GM12865 (cell line): Measurements from ENCODE around the gene C8G.

Source experiments
- DNase-seq: peaks from one replicate; pipeline ENCODE4 v3.0.0; 2010; ENCODE audit warnings: low read depth
- H3K4me3 ChIP-seq: 2 replicates; pipeline ENCODE4 v1.5.1; 2011; ENCODE audit warnings: mild to moderate bottlenecking, low read depth, low read length, control low read depth
- TF ChIP-seq, protein P1 (sequence below): IDR thresholded peaks from 2 replicates; pipeline ENCODE4 v1.5.1; 2011; ENCODE audit warnings: low read length, control low read depth, low read depth, inconsistent platforms; ENCODE audit not compliant: insufficient read depth; ENCODE audit errors: missing control alignments

Gene C8G

DNA sequence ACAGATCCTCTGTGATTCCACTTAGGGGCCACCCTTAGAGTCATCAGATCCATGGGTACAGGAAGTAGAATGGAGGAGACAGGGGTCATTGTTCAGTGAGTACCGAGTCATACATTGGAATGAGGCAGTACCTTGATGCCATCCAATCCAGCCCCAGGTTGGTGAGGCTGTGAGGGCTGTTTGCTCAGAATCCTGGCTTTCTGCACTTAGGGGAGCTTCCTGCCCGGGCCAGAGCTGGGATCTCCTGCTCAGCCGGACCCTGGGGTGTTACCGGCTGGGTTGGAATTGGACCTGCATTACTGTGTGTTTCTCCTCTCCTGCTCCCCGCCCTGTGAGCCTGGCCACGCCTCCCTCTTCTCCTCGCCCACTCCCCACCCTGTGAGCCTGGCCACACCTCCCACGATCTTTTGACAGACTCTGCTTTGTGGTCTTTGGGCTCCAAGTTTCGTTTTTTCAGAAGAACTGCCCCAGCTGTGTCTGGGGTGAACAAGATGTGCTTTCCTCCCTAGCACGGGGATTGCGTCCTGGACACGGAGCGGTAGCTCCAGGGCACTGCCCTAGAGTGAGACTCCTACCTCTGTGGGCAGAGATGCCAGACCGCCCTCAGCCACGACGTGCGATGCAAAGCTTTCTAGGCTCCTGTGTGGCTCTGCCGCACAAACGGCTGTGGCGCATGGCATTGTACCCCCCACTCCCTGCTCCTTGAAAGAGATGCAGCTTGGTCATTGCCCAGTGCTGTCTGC, 43.4 kb upstream of the C8G start:
- H3K4me3 ChIP-seq: peak overlapping the region; percentile 56
- TF ChIP-seq, protein P1, sequence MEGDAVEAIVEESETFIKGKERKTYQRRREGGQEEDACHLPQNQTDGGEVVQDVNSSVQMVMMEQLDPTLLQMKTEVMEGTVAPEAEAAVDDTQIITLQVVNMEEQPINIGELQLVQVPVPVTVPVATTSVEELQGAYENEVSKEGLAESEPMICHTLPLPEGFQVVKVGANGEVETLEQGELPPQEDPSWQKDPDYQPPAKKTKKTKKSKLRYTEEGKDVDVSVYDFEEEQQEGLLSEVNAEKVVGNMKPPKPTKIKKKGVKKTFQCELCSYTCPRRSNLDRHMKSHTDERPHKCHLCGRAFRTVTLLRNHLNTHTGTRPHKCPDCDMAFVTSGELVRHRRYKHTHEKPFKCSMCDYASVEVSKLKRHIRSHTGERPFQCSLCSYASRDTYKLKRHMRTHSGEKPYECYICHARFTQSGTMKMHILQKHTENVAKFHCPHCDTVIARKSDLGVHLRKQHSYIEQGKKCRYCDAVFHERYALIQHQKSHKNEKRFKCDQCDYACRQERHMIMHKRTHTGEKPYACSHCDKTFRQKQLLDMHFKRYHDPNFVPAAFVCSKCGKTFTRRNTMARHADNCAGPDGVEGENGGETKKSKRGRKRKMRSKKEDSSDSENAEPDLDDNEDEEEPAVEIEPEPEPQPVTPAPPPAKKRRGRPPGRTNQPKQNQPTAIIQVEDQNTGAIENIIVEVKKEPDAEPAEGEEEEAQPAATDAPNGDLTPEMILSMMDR: no peak
- peak; percentile 93 for DNase-seq

DNA sequence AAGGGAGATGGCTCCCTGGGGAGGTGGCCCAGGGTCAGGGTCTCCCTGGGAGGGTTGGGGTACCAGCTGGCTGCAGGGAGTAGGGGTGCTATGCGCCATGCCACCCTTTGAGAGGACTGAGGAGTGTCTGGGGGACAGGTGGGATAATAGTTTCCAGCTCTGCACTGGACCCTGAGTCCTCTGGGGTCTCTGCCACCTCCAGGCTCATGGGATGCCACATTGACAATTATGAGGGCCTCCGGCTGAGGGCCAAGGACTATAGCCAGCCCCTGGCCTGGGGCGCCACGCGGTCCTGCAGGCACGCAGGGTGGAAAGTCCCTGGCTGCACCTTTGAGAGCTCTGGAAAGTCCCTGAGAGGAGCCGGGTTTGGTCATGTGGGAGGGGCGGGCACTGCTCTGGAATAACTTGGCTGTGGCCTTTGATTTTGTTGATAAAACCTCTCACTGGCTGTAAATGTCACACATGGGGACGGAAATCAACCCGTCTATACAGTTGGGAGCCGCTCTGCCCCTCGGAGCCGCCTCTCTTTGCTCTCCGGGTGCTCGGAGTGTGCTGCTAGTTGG, 42.7 kb upstream of the C8G start:
- H3K4me3 ChIP-seq: peak overlapping the region; percentile 56
- DNase-seq: peak; percentile 94
- TF ChIP-seq, protein P1: no peak

GRCh38 chr9:136903041-136903554, 41.9 kb upstream of the C8G start:
- TF ChIP-seq, protein P1: no peak
- no peak overlapping the region for H3K4me3 ChIP-seq
- no peak for DNase-seq

GRCh38 chr9:136906266-136906665, 38.8 kb upstream of the C8G start:
- TF ChIP-seq, protein P1: no peak
- DNase-seq: no peak

DNA sequence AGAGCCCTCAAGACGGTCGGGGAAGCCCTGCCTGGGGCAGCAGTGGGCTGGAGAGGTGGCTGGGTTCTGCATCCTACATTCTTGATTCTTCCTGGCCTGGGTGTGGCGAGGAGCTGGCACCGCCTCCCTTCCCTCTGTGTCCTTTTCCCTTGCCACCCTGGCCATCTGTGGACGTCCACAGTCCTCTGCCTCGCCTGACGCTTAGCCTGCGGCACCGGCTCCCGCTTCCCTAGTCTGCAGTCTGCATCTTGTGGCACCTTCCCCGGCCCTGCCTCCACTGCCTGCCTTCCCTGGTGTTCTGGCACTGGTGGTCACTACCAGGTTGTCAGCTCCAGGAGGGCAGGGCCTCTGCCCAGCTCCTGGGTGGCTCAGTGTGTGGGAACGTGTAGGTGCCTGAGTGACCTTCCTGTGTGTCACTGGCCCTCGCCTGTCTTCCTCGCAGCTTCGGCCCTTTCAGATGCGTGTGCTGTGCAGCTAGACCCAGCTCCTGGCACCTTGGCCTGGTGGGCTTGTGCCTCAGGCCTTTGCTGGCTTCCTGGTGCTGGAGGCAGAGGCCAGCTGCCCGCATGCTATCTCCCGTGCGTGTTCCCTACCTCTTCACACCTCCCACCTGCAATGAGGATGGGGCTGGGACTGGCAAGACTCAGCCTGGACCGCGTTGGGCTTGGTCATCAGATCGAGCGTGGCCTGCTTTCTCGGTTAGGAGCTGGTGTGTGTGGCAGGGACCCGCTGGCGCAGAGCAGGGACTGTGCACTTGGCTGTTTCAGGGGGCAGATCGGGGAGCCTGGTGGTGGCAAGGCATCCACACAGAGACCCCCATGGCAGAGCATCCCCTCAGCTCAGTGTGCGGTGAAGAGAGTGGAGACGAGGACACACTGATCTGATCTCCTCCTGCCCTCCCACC, 37.8 kb upstream of the C8G start:
- TF ChIP-seq, protein P1: no peak
- DNase-seq: no peak
- no peak overlapping the region for H3K4me3 ChIP-seq

More at GRCh38 chr9:136906266-136906665, 38.8 kb upstream of the C8G start:
- no peak overlapping the region for H3K4me3 ChIP-seq

GRCh38 chr9:136910197-136910900, 34.7 kb upstream of the C8G start:
- DNase-seq: no peak
- TF ChIP-seq, protein P1: no peak
- no peak overlapping the region for H3K4me3 ChIP-seq
